ENCODE measurements around the gene CPNE9. TPM values are rescaled to one million over a fixed set of nuclear protein-coding genes. Genes with fewer than 3 reads are reported as not detected.

Gene CPNE9
- total and polyA plus RNA-seq, 7 donors: 0.05 TPM; not detected in 6

DNA sequence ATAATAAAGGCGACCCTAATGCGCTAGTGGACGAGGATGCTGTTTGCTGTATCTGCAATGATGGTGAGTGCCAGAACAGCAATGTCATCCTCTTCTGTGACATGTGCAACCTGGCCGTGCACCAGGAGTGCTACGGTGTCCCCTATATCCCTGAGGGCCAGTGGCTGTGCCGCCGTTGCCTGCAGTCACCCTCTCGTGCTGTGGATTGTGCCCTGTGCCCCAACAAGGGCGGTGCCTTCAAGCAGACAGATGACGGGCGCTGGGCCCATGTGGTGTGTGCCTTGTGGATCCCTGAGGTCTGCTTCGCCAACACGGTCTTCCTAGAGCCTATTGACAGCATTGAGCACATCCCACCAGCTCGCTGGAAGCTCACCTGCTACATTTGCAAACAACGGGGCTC is 35.5 kb downstream of the CPNE9 start:
- Histone ChIP-seq H3K36me3 (ENCODE audit: insufficient read depth in 1 of 2, low read depth in 1 of 2) (peaks cover 36 to 100% of the 10 kb centered on the region in 2 donors), H3K27ac (no peak overlapping the region), H3K27me3 (ENCODE audit: insufficient read depth in 3 of 3, low read length in 2 of 3) (no peaks in the 10 kb centered on the region), H3K4me1 (no peaks in the 10 kb centered on the region), H3K4me3 (no peak overlapping the region), H3K9me3 (no peaks in the 10 kb centered on the region)
- intact Hi-C loops (cut with DNase I): no loop called here
- WGBS, 3 donors: 90 to 92% (median 91%) methylated on average over 15 of the region's 15 CpGs
- TF ChIP-seq, protein P1, sequence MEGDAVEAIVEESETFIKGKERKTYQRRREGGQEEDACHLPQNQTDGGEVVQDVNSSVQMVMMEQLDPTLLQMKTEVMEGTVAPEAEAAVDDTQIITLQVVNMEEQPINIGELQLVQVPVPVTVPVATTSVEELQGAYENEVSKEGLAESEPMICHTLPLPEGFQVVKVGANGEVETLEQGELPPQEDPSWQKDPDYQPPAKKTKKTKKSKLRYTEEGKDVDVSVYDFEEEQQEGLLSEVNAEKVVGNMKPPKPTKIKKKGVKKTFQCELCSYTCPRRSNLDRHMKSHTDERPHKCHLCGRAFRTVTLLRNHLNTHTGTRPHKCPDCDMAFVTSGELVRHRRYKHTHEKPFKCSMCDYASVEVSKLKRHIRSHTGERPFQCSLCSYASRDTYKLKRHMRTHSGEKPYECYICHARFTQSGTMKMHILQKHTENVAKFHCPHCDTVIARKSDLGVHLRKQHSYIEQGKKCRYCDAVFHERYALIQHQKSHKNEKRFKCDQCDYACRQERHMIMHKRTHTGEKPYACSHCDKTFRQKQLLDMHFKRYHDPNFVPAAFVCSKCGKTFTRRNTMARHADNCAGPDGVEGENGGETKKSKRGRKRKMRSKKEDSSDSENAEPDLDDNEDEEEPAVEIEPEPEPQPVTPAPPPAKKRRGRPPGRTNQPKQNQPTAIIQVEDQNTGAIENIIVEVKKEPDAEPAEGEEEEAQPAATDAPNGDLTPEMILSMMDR (IDR thresholded peaks at IDR 0.05): no peak
- DNase-seq: no peak
- ATAC-seq: no peak

DNA sequence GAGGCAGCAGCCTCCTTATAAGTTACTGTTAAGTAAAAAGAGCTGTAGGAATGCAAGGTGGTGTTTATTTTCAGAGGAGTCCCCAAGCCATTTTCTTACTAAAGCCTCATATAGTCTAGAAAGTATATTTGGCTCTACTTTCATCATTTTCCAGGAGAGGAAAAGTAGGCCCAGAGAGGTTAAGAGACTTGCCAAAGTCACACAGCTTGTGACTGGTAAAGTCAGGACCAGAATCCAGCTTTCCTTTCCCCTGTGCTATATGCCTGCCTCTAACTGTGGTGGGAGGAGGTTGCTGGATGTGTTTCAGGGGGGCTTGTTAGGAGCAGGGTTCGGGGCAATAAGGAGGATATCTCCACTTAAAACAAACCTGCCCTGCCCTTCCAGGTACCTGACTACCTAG is 38.9 kb downstream of the CPNE9 start:
- DNase-seq: no peak
- Histone ChIP-seq H3K27ac (no peak overlapping the region), H3K27me3 (ENCODE audit: insufficient read depth in 3 of 3, low read length in 2 of 3) (no peaks in the 10 kb centered on the region), H3K4me3 (no peak overlapping the region), H3K36me3 (ENCODE audit: insufficient read depth in 1 of 2, low read depth in 1 of 2) (peaks cover 37 to 100% of the 10 kb centered on the region in 2 donors), H3K4me1 (no peaks in the 10 kb centered on the region), H3K9me3 (no peaks in the 10 kb centered on the region)
- TF ChIP-seq, protein P1 (IDR thresholded peaks at IDR 0.05): no peak
- intact Hi-C loops (cut with DNase I): no loop called here
- WGBS, 3 donors: 91 to 100% (median 100%) methylated on average over 1 of the region's 1 CpG
- no peak for ATAC-seq

DNA sequence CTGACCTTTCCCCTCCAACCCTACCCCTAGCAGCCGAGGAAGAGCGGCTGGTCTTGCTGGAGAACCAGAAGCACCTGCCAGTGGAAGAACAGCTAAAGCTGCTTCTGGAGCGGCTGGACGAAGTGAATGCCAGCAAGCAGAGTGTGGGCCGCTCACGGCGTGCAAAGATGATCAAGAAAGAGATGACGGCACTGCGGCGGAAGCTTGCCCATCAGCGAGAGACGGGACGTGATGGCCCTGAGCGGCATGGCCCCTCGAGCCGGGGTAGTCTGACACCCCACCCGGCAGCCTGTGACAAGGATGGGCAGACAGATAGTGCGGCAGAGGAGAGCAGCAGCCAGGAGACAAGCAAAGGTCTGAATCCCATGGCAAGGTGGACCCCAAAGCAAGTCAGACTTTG is 39.9 kb downstream of the CPNE9 start:
- WGBS, 3 donors: 95 to 96% (median 96%) methylated on average over 18 of the region's 18 CpGs
- peaks cover 33 to 100% of the 10 kb centered on the region in 2 donors for H3K36me3 ChIP-seq (ENCODE audit: insufficient read depth in 1 of 2, low read depth in 1 of 2)
- no peaks in the 10 kb centered on the region for H3K9me3 ChIP-seq
- intact Hi-C loops (cut with DNase I): no loop called here
- no peaks in the 10 kb centered on the region for H3K4me1 ChIP-seq
- H3K27me3 ChIP-seq (ENCODE audit: insufficient read depth in 3 of 3, low read length in 2 of 3): no peaks in the 10 kb centered on the region
- H3K4me3 ChIP-seq: no peak overlapping the region
- TF ChIP-seq, protein P1 (IDR thresholded peaks at IDR 0.05): no peak
- no peak overlapping the region for H3K27ac ChIP-seq
- DNase-seq: no peak
- ATAC-seq: no peak

DNA sequence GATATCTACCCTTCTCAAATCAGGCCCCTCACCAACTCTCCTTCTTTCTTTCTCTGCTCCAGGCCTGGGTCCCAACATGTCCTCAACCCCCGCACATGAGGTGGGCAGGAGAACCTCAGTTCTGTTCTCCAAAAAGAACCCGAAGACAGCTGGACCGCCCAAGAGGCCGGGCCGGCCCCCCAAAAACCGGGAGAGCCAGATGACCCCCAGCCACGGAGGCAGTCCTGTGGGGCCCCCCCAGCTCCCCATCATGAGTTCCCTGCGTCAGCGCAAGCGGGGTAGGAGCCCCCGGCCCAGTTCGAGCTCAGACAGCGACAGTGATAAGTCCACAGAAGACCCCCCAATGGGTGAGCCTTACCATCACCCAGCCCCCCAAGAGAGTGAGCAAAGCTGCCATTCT is 40.5 kb downstream of the CPNE9 start:
- Histone ChIP-seq H3K36me3 (ENCODE audit: insufficient read depth in 1 of 2, low read depth in 1 of 2) (peaks cover 29 to 95% of the 10 kb centered on the region in 2 donors), H3K4me3 (no peak overlapping the region), H3K27me3 (ENCODE audit: insufficient read depth in 3 of 3, low read length in 2 of 3) (no peaks in the 10 kb centered on the region), H3K9me3 (no peaks in the 10 kb centered on the region), H3K27ac (no peak overlapping the region), H3K4me1 (peaks cover 4% of the 10 kb centered on the region)
- 94 to 97% (median 94%) methylated on average over 8 to 13 of the region's 13 CpGs for WGBS, 3 donors
- DNase-seq (no peak), ATAC-seq (no peak)
- TF ChIP-seq, protein P1 (IDR thresholded peaks at IDR 0.05): no peak
- intact Hi-C loops (cut with DNase I): no loop called here

DNA sequence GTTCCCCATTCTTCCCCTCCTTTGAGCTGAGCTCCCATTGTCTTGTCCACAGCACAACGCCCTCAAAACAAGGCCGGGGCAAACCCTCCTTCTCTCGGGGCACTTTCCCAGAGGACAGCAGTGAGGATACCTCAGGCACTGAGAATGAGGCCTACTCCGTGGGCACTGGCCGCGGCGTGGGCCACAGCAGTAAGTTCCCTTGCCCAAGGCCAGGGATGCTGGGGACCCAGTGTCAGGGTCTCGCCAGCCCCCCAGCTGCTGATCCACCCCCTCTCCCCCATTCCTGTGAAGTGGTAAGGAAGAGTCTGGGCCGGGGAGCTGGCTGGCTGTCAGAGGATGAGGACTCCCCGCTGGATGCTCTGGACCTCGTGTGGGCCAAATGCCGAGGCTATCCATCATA is 41.9 kb downstream of the CPNE9 start:
- Histone ChIP-seq H3K36me3 (ENCODE audit: insufficient read depth in 1 of 2, low read depth in 1 of 2) (peaks cover 20 to 82% of the 10 kb centered on the region in 2 donors), H3K27ac (no peak overlapping the region), H3K4me1 (peaks cover 8% of the 10 kb centered on the region), H3K4me3 (no peak overlapping the region), H3K9me3 (no peaks in the 10 kb centered on the region), H3K27me3 (ENCODE audit: insufficient read depth in 3 of 3, low read length in 2 of 3) (no peaks in the 10 kb centered on the region)
- 90 to 93% (median 90%) methylated on average over 12 of the region's 12 CpGs for WGBS, 3 donors
- no peak for ATAC-seq
- TF ChIP-seq, protein P1 (IDR thresholded peaks at IDR 0.05): no peak
- intact Hi-C loops (cut with DNase I): no loop called here
- no peak for DNase-seq

Data from psoas muscle (tissue), 8 donors.